Upper lobe of left lung (tissue), 6 donors: Measurements from ENCODE around the gene SAMD9. TPM values are rescaled to one million over a fixed set of nuclear protein-coding genes. Genes with fewer than 3 reads are reported as not detected.

Experiments used
- ATAC-seq, 2 donors: fragments of 200-7000 bp; cut with Tn5 transposase; one replicate each; pipeline ENCODE4 v1.9.1; 2022; ENCODE audit warnings: mild to moderate bottlenecking in 2 of 2, moderate library complexity in 2 of 2; ENCODE audit not compliant: low FRiP score in 2 of 2
- DNase-seq, 2 donors: peaks; one replicate each; pipeline ENCODE4 v3.0.0-alpha.2; 2019 to 2020
- H3K27ac ChIP-seq, 4 donors: fragments of 200-600 bp; sonication (generic); one replicate each; pipeline ENCODE4 v1.5.1; 2016 to 2019
- H3K27me3 ChIP-seq, 4 donors: fragments of 200-600 bp; sonication (generic); one replicate each; pipeline ENCODE4 v1.5.1; 2017 to 2019
- H3K36me3 ChIP-seq, 4 donors: fragments of 200-600 bp; sonication (generic); one replicate each; pipeline ENCODE4 v1.5.1; 2016 to 2019
- H3K4me1 ChIP-seq, 4 donors: fragments of 200-600 bp; sonication (generic); one replicate each; pipeline ENCODE4 v1.5.1; 2018 to 2019
- H3K4me3 ChIP-seq, 4 donors: fragments of 200-600 bp; sonication (generic); one replicate each; pipeline ENCODE4 v1.5.1; 2017 to 2019; ENCODE audit warnings: mild to moderate bottlenecking in 2 of 4, moderate library complexity in 1 of 4
- H3K9me3 ChIP-seq, 4 donors: fragments of 200-600 bp; sonication (generic); one replicate each; pipeline ENCODE4 v1.5.1; 2018 to 2019
- EP300 ChIP-seq, 4 donors: sonication (generic); formaldehyde crosslinking; IDR thresholded peaks; one replicate each; pipeline ENCODE4 v1.5.1; 2017; ENCODE audit warnings: antibody characterized with exemption in 4 of 4, control low read depth in 2 of 4
- POLR2A ChIP-seq, 4 donors: fragments of 450-650 bp; IDR thresholded peaks; one replicate each; pipeline ENCODE4 v1.5.1; 2016 to 2017; ENCODE audit warnings: antibody characterized with exemption in 4 of 4, mild to moderate bottlenecking in 2 of 4
- POLR2AphosphoS5 ChIP-seq, 2 donors: sonication (generic); formaldehyde crosslinking; IDR thresholded peaks; one replicate each; pipeline ENCODE4 v1.5.1; 2017; ENCODE audit warnings: antibody characterized with exemption in 2 of 2
- WGBS, 2 donors: methylation state at CpG; one replicate each; pipeline ENCODE4 v1.1.5; 2017 to 2018; 5-methylcytosine and 5-hydroxymethylcytosine counted together
- total RNA-seq, 6 donors: library from RNA; depleted of rRNA in 4 of 6; stranded (reverse); fragments of >200 nt in 4 of 6; gene quantifications; one replicate each; pipeline versions ENCODE4 v1.1.0 to v1.2.1, GENCODE V29; 2016 to 2021
- TF ChIP-seq, protein P1 (sequence below), 6 experiments: fragments of 450-650 bp in 4 of 6; fragments of 200-600 bp in 2 of 6; sonication (generic) in 2 of 6; IDR thresholded peaks; one replicate each; pipeline ENCODE4 v1.5.1; 2016 to 2019; ENCODE audit warnings: antibody characterized with exemption in 6 of 6
- donor health status: DM: no; HTN: no; CAD: no; lungs with moderate emphysema.
- donor health status: DM: no; HTN: yes; CAD: no; lungs with severe emphysema.

SAMD9 gene
- total RNA-seq, 6 donors from 2014 or later, result 5.3 to 19.1 (median 11.6) TPM

DNA sequence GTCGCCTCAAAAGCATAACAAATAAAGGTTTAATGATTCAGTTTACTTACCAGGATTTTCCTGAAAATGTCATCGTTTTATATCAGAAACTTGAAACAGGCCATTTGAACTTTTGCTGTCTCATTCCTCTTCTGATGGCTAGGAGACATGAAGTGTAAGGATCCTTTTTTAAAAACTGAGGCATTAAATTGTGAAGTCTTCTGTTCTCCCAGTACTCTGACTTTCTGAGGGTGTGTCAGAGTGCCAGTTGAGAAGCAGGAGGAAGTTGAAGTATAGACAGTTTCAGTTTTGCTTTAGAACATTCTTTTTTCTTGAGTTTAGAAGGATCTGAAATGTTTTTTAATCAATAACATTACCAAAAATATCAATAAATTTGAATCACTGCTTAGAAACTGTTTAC lies 30.4 kb upstream of the SAMD9 start, which contains the start of gene SAMD9L:
TSS of gene SAMD9L (minus strand) at position 242 of the 400 bp plus-strand sequence. CDS start 12,414 bp downstream, outside the sequence.
- Histone ChIP-seq H3K4me3 (peak within 1 kb of the TSS; percentile 4 to 55 (median 42)), H3K36me3 (peaks cover 7 to 23% (median 10%) of the 10 kb centered on the region in 4 donors), H3K4me1 (peaks cover 20 to 24% (median 22%) of the 10 kb centered on the region in 4 donors), H3K27me3 (no peaks in the 10 kb centered on the region), H3K9me3 (no peaks in the 10 kb centered on the region), H3K27ac (peak within 1 kb of the TSS; percentile 37 to 83 (median 74))
- ATAC-seq (peak in 1 of 2 donors; percentile 68), DNase-seq (no peak)
- TF ChIP-seq POLR2AphosphoS5 (IDR thresholded peaks at IDR 0.05) (no peak), EP300 (IDR thresholded peaks at IDR 0.05) (no peak), POLR2A (IDR thresholded peaks at IDR 0.05) (peak in 1 of 4 donors; percentile 18)
- TF ChIP-seq, protein P1, sequence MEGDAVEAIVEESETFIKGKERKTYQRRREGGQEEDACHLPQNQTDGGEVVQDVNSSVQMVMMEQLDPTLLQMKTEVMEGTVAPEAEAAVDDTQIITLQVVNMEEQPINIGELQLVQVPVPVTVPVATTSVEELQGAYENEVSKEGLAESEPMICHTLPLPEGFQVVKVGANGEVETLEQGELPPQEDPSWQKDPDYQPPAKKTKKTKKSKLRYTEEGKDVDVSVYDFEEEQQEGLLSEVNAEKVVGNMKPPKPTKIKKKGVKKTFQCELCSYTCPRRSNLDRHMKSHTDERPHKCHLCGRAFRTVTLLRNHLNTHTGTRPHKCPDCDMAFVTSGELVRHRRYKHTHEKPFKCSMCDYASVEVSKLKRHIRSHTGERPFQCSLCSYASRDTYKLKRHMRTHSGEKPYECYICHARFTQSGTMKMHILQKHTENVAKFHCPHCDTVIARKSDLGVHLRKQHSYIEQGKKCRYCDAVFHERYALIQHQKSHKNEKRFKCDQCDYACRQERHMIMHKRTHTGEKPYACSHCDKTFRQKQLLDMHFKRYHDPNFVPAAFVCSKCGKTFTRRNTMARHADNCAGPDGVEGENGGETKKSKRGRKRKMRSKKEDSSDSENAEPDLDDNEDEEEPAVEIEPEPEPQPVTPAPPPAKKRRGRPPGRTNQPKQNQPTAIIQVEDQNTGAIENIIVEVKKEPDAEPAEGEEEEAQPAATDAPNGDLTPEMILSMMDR (IDR thresholded peaks at IDR 0.05), result no peak
- WGBS, 2 donors, result 5 to 7% methylated on average over 2 of the region's 2 CpGs

GRCh38 chr7:93147363-93147762 lies 29.6 kb upstream of the SAMD9 start:
- H3K4me1 ChIP-seq, result peaks cover 20 to 24% (median 22%) of the 10 kb centered on the region in 4 donors
- peak in 1 of 2 donors; percentile 24 for TF ChIP-seq POLR2AphosphoS5 (IDR thresholded peaks at IDR 0.05)
- TF ChIP-seq, protein P1 (IDR thresholded peaks at IDR 0.05), result no peak
- DNase-seq (peak in 1 of 2 donors; percentile 55), ATAC-seq (peak; percentile 74 to 85)
- peak overlapping the region; percentile 4 to 55 (median 42) for H3K4me3 ChIP-seq
- WGBS, 2 donors, result 0% methylated on average over 3 of the region's 3 CpGs
- H3K27me3 ChIP-seq, result no peaks in the 10 kb centered on the region
- peaks cover 7 to 31% (median 17%) of the 10 kb centered on the region in 4 donors for H3K36me3 ChIP-seq
- H3K9me3 ChIP-seq, result no peaks in the 10 kb centered on the region
- H3K27ac ChIP-seq, result peak overlapping the region; percentile 37 to 83 (median 74)

- no peaks in the 10 kb centered on the region for H3K27me3 ChIP-seq
- no peaks in the 10 kb centered on the region for H3K9me3 ChIP-seq
- ATAC-seq (peak in 1 of 2 donors; percentile 37), DNase-seq (peak in 1 of 2 donors; percentile 29)
- WGBS, 2 donors, result 51 to 55% methylated on average over 5 of the region's 5 CpGs
- peaks cover 20 to 24% (median 22%) of the 10 kb centered on the region in 4 donors for H3K4me1 ChIP-seq
- H3K27ac ChIP-seq, result peak overlapping the region in 3 of 4 donors; percentile 67 to 83 (median 80)
- H3K4me3 ChIP-seq, result peak overlapping the region in 3 of 4 donors; percentile 36 to 55 (median 49)
- TF ChIP-seq POLR2AphosphoS5 (IDR thresholded peaks at IDR 0.05) (no peak), EP300 (IDR thresholded peaks at IDR 0.05) (no peak), POLR2A (IDR thresholded peaks at IDR 0.05) (no peak)
- TF ChIP-seq, protein P1 (IDR thresholded peaks at IDR 0.05), result no peak
- peaks cover 7 to 39% (median 21%) of the 10 kb centered on the region in 4 donors for H3K36me3 ChIP-seq
These were observed 28.8 kb upstream of the SAMD9 start for GRCh38 chr7:93146472-93147141.

DNA sequence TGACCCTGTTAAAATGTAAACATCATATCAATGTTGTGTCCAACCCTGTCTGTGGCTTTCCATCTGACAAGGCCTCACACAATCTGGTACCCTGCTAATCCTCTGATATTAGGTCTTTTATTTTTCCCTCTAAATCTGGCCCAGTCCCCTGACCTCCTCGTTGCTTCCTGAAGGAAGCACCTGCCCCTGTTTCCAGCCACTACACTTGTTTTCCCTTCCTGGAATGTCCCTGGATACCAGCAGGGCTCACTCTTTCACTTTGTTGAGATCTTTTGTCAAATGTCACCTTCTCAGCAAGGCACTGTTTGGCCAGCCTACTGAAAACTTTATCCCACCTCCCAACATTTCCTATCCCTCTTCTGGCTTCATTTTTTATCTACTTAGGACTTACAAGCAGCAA lies 28.3 kb upstream of the SAMD9 start:
- no peaks in the 10 kb centered on the region for H3K9me3 ChIP-seq
- peak overlapping the region; percentile 13 to 83 (median 48) for H3K27ac ChIP-seq
- peak overlapping the region in 2 of 4 donors; percentile 49 to 55 for H3K4me3 ChIP-seq
- ATAC-seq (no peak), DNase-seq (no peak)
- H3K4me1 ChIP-seq, result peaks cover 20 to 24% (median 22%) of the 10 kb centered on the region in 4 donors
- WGBS, 2 donors, result 19 to 21% methylated on average over 1 of the region's 1 CpG
- peaks cover 7 to 44% (median 22%) of the 10 kb centered on the region in 4 donors for H3K36me3 ChIP-seq
- no peaks in the 10 kb centered on the region for H3K27me3 ChIP-seq
- TF ChIP-seq, protein P1 (IDR thresholded peaks at IDR 0.05), result no peak
- no peak for TF ChIP-seq EP300 (IDR thresholded peaks at IDR 0.05)
- no peak for TF ChIP-seq POLR2AphosphoS5 (IDR thresholded peaks at IDR 0.05)
- TF ChIP-seq POLR2A (IDR thresholded peaks at IDR 0.05), result no peak
